Metanephros (tissue), 1 donor: ENCODE data around the gene SSB. TPM values are rescaled to one million over a fixed set of nuclear protein-coding genes. Genes with fewer than 3 reads are reported as not detected.

Experiments used
- total RNA-seq: library from RNA; depleted of rRNA; stranded (reverse); fragments of >200 nt; gene quantifications from one replicate; pipeline ENCODE4 v1.2.3, GENCODE V29; 2014

Gene SSB
- 64.9 TPM for total RNA-seq

DNA sequence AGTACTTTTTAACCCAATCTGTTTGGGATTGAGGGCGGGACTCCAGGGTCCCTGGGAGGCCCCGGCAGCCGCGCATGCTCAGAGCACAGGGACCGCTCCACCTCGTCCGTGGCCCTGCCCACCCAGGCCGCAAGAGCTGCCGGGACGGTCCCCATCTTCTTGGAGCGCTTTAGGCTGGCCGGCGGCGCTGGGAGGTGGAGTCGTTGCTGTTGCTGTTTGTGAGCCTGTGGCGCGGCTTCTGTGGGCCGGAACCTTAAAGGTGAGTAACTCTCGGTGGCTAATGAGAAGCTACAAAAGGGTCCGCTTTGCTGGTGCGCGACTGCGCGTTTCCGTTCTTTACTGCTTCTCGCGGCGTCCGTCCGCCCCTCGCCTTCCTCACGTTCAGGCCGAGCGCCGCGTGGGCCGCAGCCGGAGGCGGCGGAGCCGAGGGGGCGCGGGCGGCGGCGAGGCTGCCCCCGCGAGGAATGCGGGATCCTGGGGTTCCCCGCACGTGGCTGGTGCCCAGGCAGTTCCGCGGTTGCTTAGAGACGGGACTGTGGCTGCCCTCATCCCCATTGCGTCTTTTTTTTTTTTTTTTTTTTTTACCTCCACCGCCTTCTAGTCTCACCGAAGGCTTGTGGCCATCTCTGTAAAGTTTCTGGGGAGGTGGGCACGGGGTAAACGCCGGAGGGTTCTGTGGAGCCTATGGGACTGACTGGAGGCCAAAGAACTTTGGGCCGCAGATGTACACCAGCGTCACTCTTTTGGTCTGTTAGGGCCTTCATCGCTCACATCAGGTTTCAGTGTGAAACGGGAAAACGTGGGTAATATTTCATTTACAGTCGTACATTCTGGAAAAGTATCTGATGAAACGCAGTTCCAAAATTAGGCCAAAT is at the start of gene SSB:
Gene SSB, plus strand, starts transcription at position 154 of the 875 bp plus-strand sequence. CDS start 2,090 bp downstream, outside the sequence.

DNA sequence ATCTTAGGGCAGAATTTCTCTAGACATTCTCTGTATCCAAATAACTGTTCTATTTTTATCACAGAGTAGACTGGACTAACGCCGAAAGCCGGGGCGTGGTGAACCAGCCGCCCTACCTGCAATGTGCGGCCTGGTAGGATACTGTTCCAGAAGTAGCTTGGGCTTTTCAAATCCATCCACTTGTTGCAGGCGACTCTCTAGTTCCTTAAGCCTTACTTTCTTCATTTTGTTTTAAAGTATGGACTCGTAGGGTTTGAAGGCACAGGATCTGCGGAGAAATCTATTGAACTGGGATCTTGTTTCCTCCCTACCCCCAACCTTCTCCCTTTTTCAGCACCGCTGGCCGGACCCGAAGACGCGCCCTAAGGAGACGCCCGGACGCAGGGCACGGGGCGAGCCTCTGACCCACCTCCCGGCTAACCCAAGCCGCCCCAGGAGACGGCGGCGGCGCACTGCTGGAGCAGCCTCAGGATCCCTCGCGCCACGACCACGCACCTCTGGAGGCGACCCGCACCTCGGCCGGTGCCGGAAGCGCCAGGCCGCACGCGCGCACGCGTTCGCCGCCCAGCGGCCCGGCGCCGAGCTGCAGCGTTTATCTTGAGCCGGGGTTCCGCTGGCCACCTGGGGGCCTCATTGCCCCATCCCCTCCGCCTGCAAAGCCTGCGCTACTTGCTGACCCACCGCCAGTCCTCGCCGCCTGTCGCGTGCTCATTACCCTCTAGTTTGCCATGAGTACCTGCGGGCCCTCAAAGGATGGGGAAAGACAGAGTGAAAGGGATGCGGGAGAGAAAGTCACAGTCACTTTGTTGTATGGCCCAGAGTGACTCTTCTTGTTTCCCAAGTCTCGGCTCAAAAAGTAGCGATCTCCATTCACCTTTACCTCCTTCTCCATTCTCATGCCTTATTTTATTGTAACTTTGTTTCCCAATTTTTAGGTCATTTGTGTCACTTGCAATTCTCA is 26.0 kb downstream of the SSB start, which contains the start of gene METTL5:
Gene METTL5, minus strand, starts transcription at position 533 of the 961 bp plus-strand sequence. Its CDS starts 308 bp downstream, at position 225.

DNA sequence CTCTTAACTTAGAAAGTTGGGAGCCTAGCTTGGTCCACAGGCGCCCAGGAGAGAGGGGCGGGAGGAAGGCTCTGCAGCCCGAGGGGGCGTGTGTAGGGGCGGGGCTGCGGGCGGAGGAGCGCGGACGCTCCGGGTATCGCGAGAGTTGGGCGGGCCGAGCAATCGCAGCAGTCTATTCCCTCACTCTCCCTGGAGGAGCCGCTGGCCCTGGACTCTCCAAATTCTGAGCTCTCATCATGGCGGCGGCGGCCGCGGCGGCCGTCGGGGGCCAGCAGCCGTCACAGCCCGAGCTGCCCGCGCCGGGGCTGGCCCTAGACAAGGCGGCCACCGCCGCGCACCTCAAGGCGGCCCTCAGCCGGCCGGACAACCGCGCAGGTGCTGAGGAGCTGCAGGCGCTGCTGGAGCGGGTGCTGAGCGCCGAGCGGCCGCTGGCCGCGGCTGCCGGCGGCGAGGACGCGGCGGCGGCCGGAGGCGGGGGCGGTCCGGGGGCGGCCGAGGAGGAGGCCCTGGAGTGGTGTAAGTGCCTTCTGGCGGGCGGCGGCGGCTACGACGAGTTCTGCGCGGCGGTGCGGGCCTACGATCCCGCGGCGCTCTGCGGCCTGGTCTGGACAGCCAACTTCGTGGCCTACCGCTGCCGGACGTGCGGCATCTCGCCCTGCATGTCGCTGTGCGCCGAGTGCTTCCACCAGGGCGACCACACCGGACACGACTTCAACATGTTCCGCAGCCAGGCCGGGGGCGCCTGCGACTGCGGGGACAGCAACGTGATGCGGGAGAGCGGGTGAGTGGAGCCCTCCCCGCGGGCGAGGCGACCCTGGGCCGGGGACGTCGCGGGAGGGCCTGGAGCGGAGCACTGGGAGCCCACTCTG is 28.8 kb downstream of the SSB start, which contains the start of gene UBR3:
Gene UBR3, plus strand, starts transcription at position 183 of the 869 bp plus-strand sequence. Its CDS starts 54 bp downstream, at position 237.

Other genes with a start within 250 kb of the SSB start
- 25.6 TPM for gene FASTKD1, start 225.0 kb upstream of the SSB start, total RNA-seq
- 44.0 TPM for gene PPIG, start 214.5 kb upstream of the SSB start, total RNA-seq
- gene CFAP210, start 104.5 kb upstream of the SSB start, total RNA-seq: 0.23 TPM
- 10.0 TPM for gene PHOSPHO2, start 104.4 kb upstream of the SSB start, total RNA-seq
- gene KLHL23, start 65.0 kb upstream of the SSB start, total RNA-seq: 20.2 TPM
- gene METTL5, start 26.0 kb downstream of the SSB start, total RNA-seq: 19.9 TPM
- gene UBR3, start 28.6 kb downstream of the SSB start, total RNA-seq: 70.8 TPM